Measurements from ENCODE around the gene TPK1.
A peak's percentile ranks its signal among the peaks of the same experiment; 100 is the strongest.
"Not testable (repeated sequence)": the region's sequence is repeated elsewhere in the genome, so short reads cannot be mapped to it uniquely, and the experiment has no call there.

Gene TPK1

DNA sequence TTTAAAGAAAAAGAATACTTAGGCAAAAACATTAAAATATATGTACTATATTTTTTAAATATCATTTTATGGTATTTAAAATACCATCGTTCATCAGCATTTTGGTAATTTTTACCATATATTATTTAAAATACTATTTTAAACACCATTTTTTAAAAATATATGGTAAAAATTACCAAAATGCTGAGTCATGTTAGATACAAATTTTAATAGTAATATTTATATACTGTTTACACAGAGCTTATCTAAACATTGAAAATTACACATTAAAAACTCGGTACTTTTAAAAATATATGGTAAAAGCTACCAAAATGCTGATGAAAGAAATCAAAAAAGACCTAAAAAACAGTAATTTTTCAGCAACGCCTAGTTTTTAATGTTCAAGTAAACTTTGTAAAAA is 105.6 kb downstream of the TPK1 start:
- TF ChIP-seq, protein P1, sequence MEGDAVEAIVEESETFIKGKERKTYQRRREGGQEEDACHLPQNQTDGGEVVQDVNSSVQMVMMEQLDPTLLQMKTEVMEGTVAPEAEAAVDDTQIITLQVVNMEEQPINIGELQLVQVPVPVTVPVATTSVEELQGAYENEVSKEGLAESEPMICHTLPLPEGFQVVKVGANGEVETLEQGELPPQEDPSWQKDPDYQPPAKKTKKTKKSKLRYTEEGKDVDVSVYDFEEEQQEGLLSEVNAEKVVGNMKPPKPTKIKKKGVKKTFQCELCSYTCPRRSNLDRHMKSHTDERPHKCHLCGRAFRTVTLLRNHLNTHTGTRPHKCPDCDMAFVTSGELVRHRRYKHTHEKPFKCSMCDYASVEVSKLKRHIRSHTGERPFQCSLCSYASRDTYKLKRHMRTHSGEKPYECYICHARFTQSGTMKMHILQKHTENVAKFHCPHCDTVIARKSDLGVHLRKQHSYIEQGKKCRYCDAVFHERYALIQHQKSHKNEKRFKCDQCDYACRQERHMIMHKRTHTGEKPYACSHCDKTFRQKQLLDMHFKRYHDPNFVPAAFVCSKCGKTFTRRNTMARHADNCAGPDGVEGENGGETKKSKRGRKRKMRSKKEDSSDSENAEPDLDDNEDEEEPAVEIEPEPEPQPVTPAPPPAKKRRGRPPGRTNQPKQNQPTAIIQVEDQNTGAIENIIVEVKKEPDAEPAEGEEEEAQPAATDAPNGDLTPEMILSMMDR (IDR thresholded peaks at IDR 0.05; ENCODE audit: low read length, missing control alignments) = no peak
- no peak overlapping the region for H3K4me3 ChIP-seq (replicated peaks; ENCODE audit: low read depth, low read length)
- DNase-seq (ENCODE audit: low read depth) = no peak

DNA sequence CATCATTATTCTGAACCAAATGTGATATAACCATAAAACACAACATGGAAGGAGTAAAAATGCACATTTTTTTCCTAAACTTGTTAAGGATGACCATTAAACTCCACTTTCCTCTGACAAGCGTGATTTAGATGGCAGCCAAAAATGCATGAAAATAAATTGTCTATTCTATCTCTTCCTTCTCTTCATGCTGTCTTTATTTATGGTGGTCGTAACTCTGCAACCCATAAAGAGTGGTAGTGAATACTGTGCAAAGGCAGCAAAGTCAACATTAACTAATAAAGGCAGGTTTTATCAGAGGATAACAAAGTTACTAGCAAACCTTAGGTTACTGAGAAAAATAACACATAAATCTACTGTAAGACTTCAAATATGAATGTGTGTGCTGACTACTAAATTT is 106.6 kb downstream of the TPK1 start:
- DNase-seq (ENCODE audit: low read depth) = no peak
- no peak overlapping the region for H3K4me3 ChIP-seq (replicated peaks; ENCODE audit: low read depth, low read length)
- TF ChIP-seq, protein P1 (IDR thresholded peaks at IDR 0.05; ENCODE audit: low read length, missing control alignments) = no peak

- peak; percentile 14 for DNase-seq (ENCODE audit: low read depth)
- H3K4me3 ChIP-seq (replicated peaks; ENCODE audit: low read depth, low read length) = no peak overlapping the region
- TF ChIP-seq, protein P1 (IDR thresholded peaks at IDR 0.05; ENCODE audit: low read length, missing control alignments) = no peak
Measured at GRCh38 chr7:144728551-144728950, 107.3 kb downstream of the TPK1 start.

DNA sequence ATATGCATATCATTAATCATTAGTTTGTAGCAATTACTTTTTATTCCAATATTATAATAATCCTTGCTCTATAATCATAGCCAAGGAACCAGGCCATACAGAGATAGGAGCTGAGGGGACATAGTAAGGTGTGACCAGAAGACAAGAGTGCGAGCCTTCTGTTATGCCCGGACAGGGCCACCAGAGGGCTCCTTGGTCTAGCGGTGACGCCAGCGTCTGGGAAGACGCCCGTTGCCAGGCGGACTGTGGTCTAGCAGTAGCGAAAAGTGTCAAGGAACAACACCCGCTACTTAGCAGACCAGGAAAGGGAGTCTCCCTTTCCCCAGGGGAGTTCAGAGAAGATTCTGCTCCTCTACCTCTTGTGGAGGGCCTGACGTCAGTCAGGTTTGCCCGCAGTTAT is 109.0 kb downstream of the TPK1 start:
- not testable (repeated sequence) for DNase-seq (ENCODE audit: low read depth); H3K4me3 ChIP-seq (replicated peaks; ENCODE audit: low read depth, low read length)

- no peak for DNase-seq (ENCODE audit: low read depth)
- H3K4me3 ChIP-seq (replicated peaks; ENCODE audit: low read depth, low read length) = no peak overlapping the region
- TF ChIP-seq, protein P1 (IDR thresholded peaks at IDR 0.05; ENCODE audit: low read length, missing control alignments) = no peak
Measured at GRCh38 chr7:144725070-144725469, 110.8 kb downstream of the TPK1 start.

- DNase-seq (ENCODE audit: low read depth) = no peak
- H3K4me3 ChIP-seq (replicated peaks; ENCODE audit: low read depth, low read length) = no peak overlapping the region
- TF ChIP-seq, protein P1 (IDR thresholded peaks at IDR 0.05; ENCODE audit: low read length, missing control alignments) = no peak
Measured at GRCh38 chr7:144723301-144723700, 112.6 kb downstream of the TPK1 start.

DNA sequence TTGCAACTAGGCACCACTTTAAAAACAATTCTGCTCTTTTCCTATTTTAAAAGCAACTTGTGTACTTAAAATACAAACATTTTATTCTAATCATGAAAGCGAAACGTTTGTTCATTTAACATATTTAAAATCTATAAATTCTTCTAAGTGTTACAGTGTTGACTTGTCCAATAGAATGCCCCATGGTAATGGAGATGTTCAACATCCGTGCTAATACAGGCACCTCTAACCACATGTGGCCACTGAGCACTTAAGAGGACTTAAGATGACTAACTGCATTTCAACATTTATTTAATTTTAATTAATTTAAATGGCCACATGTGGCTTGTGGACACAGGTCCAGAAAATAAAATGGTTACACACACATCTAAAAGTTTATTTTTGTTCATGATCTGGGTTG is 115.1 kb downstream of the TPK1 start:
- TF ChIP-seq, protein P1 (IDR thresholded peaks at IDR 0.05; ENCODE audit: low read length, missing control alignments) = no peak
- no peak for DNase-seq (ENCODE audit: low read depth)
- no peak overlapping the region for H3K4me3 ChIP-seq (replicated peaks; ENCODE audit: low read depth, low read length)

DNA sequence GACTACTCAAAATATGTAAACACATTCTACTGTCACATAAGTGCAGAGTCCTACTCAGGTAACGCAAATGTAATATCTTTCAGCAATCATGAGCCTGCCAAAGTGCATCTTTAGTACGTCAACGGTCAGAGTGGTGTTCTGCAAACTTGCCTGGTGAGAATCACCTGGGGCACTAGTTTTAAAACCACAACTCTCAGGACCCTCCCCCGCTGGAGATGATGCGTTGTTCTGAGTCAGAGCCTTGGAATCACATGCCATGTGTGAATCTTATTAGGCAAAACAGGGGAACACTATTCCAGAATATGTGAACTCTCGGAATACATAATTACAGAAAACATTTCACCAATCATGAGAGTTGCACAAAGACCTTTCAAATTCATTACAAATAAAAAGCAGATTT is 115.7 kb downstream of the TPK1 start:
- DNase-seq (ENCODE audit: low read depth) = peak; percentile 8
- TF ChIP-seq, protein P1 (IDR thresholded peaks at IDR 0.05; ENCODE audit: low read length, missing control alignments) = no peak
- H3K4me3 ChIP-seq (replicated peaks; ENCODE audit: low read depth, low read length) = no peak overlapping the region
